ENCODE results near the gene MYL12B.
"Not testable (repeated sequence)": the region's sequence is repeated elsewhere in the genome, so short reads cannot be mapped to it uniquely, and the experiment has no call there.

The MYL12B gene

DNA sequence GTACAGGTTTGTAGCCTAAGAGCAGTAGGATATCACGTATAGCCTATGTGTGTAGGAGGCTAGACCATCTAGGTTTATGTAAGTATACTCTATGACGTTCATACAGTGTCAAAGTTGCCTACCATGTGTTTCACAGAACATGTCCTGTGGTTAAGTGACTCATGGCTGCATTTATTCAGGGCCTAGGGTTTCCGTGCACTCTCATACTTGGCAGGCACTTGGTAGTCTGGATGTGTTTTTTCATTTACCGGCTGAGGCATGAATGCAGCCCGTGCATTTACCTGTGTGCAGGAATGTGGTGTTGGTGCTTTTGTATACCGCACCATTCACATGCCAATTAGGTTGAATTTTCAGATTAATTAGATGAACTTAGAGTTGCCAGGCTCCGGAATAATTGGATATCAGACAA is 43.4 kb downstream of the MYL12B start:
- FAIRE-seq: no peak

DNA sequence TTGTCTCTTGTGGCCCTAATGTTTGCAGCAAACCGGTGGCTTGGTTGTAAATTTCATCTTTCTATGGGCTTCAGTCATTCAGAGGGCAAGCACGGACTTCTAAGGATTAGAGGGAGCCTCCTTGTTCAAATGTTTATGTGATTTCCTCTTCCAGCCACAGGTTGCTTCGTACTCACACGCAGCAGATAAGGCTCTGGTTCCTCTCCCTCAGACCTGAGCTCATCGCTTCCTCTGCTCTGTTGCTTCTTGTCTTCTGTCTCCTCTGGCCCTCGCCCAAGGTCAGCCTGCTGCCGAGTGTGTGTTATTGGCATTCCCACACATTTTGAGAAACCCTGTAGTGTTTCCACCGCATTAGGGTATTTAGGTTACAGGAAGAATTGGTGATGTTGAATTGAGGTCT is 44.0 kb downstream of the MYL12B start:
- FAIRE-seq: no peak

DNA sequence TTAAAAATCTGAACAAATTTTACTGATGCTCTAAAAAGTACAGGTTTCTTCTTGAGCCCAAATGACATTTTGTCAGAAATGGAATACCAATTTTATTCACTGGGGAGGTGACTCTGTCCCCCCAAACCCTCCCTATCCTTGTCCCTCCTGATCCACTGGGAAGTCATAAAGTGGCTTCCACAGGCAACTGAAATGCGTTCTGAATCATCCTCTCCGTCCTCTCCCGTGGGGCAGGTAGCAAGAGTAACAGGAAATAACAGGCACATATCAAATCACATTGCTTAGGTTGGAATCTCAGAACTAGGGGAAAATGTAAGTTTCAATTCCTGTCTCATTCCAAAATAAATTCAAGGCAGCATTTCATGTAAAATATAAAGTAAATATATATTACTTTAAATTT is 44.5 kb downstream of the MYL12B start:
- no peak for FAIRE-seq

DNA sequence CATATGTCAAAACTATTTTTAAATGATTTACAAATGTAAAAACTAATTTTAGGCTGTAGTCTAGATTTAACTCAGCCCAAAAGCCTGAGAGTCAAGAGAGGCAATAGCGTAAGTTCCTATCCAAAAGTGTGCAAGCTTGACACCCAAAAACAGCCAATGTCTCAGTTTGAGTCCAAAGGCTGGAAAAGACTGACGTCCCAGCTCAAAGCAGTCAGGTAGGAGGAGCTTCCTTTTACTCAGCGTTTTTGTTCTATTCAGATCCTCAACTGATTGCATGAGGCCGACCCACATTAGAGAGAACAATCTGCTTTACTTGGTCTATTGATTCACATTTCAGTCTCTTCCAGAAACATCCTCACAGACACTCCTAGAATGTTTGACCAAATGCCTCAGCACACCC is 51.8 kb downstream of the MYL12B start:
- FAIRE-seq: no peak

DNA sequence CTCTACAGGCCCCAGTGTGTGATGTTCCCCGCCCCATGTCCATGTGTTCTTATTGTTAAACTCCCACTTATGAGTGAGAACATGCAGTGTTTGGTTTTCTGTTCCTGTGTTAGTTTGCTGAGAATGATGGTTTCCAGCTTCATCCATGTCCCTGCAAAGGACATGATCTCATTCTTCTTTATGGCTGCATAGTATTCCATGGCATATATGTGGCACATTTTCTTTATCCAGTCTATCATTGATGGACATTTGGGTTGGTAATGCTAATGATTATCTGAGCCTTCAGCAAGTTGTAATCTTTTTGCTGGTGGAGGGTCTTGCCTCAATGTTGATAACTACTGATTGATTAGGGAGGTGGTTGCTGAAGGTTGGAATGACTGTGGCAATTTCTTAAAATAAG is 53.4 kb downstream of the MYL12B start:
- not testable (repeated sequence) for FAIRE-seq

DNA sequence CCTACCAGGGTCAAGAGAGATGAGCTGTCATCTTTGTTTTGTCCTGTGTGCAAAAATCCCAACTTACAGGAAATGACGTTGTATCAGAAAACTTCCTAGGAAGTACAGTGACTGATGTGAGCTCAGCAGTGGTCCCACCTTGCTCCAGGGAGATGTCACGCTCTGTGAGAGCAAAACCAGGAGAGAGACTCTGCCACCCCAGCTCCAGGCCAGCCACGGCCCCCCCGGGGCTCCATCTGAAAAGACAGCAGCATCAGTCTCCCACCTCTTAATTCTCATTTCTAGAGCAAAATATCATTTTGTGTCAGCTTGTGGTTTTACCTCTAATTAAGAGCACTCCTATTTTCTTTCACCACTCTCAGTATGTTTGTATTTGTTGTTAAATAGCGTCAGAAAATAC is 57.5 kb downstream of the MYL12B start:
- no peak for FAIRE-seq

DNA sequence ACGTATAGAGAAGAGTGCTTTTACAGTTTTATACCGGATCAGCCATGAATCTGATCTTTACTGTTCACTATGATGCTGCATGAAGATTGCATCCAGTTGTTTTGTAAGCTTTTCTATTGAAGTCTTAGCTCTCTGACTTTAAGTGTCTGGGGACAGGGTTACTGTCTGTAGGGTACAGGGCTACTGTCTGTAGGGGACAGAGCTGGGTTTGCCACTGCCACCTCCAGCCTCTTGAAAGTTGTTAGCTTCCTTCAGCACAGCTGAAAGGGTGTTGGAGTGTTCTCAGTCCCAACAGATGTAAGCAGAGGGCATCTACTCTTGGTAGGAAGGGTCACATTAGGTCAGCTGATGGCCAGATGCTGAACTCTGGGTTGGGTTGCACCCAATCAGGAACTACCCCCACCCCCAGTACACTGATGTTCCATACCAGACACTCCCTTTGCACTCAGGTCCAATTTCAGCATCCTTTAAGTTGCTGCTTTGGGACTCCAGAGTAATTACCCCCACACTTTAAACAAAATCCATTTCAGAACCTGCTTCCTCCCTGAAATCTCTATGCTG is 58.0 kb downstream of the MYL12B start:
- no peak for FAIRE-seq

DNA sequence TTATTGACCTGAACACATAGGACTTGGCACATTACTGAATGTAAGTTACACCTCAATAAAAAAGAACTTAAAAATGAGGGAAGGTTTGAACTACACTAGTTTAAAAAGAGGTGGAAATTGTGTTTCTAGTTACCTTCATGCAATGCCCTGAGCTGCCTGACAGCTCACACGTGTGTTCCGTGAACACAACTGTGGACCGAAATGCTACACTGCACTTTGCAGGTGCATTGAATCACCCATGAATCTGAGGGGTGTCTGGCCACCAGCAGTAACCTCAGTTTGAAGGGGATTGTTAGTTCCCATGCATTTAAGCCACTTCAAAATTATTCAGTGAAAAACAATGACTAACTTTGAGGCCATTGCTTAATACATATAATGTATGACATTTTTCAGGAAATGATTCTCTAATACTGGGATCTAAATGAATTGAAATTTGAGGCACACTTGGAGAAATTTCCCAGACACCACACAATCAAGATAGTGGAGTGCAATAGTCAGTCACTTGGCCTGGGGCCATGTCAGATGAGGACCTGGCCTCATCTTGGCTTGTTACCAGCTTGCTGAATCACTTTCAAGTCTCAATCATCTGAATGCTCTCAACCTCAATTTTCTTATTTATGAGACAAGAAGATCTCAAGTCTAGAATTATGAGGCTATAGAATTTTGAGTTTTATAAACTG is 59.3 kb downstream of the MYL12B start:
- FAIRE-seq: no peak

DNA sequence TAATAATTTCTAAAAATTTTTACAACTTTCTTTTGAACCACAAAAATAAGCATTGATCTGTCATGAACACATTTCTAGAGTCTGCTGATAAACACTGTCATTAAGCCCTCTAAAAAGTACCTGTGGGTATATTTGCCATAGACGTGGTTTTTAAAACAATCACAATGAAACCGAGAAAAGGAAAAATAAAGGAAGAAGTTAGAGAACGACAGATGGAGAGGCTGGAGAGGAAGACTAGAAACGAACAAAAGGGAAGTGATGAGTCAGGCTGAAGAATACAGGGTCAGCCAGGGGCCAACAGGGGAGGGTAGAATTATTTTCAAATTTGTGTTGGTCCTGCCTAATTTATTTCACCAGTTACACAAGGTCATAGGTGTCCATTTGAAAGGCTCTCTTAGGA is 62.0 kb downstream of the MYL12B start:
- FAIRE-seq: no peak

Measured in G401.6 (cell line).